IPS-NIHi7 (cell line): ENCODE data around the gene MLX.

Experiments
- DNase-seq: peaks from one replicate; pipeline ENCODE4 v3.0.0; 2012; ENCODE audit warnings: mixed read lengths; ENCODE audit errors: extremely low spot score

MLX gene, protein sequence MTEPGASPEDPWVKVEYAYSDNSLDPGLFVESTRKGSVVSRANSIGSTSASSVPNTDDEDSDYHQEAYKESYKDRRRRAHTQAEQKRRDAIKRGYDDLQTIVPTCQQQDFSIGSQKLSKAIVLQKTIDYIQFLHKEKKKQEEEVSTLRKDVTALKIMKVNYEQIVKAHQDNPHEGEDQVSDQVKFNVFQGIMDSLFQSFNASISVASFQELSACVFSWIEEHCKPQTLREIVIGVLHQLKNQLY

DNA sequence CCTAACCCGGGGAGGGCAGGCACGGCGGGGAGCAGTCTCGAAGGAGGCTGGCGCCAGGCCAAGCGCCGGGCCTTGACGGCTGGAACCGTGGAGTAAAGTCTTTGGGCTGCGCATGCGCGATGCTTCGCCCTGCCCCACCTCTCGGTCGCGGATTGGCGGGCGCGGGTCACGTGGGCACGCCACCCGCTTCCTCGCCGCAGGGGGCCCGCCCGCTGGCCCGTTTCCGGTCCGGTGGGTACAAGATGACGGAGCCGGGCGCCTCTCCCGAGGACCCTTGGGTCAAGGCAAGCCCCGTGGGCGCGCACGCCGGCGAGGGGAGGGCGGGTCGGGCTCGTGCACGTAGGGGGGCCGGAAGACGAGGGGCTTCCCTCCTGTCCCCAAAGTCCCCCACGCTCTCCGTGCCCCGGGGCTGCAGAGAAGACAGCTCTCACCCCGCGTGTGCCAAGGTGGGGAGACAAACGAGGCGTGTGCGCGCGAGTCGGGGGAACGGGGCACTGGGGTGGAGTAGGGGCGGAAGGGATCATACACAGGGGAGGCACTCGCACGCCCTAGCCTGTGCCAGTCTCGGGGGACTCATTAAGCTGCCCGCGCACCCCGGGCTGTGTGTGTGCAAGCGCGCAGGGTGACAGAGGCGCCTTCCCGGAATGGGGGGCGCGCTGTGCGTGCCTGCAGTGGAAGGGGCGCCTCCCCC is at the start of gene MLX:
Gene MLX, plus strand, starts transcription at position 218 of the 691 bp plus-strand sequence. Its CDS starts 25 bp downstream, at position 243.
- peak; percentile 100 for DNase-seq

DNA sequence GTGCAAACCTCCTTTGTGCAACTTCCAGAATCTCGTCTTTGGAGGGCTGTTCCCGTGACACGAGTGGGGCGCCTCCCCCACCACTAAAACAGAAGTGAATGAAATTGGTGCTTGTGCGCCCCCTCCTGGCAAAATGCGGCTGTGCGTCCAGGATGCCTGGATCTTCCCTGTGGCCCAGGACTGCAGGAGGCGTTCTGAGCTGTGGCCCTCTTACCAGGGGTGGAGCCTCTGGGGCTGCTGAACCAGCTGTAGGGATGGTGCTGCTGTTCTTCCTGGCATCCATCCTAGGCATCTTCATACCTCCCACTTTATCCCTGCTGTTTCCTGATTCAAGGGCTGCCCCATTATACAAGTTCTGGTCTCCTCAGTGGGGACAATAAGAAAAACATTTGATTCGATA is 49.4 kb upstream of the MLX start:
- DNase-seq = peak; percentile 97

- no peak for DNase-seq
Observed at GRCh38 chr17:42518046-42518754, 48.7 kb upstream of the MLX start.

DNA sequence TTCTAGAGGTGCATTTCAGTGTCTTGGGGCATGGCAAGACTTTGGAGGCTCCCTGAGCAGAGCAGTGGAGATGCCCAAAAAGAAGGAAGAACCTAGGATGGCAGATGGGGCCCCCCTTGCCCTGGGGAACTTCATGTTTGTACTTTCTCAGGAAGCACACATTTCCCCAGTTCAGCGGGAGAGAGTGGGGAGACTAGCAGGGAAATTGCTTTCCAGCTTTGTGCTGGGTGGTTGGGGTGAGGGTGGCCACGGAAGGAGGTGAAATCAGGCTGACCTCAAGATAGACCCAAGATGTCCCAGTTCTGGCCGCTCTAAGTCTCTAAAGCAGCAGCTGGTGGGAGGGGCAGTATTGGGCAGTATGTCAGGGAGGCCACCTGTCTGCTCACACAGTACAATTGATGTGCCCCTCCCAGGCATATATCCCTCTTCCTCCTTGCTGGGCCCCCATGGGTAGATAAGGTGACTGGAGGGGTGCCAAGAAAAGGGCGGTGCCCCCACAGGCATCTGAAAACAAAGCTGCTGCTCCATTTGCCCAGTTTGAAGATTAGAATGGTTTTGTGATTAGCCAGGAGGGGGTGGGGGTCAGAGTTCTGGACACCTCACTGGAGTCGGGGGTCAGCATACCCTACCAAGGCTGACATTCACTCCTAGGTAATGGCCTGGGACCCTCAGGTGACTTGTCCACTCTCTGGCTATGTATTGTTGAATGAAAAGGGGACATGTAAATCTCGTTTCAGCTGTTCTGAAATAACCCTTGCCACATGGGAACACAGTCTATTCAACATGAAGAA is 48.0 kb upstream of the MLX start:
- DNase-seq = no peak

GRCh38 chr17:42519546-42520491 is 47.1 kb upstream of the MLX start:
- peak; percentile 74 for DNase-seq

GRCh38 chr17:42520540-42520951 is 46.4 kb upstream of the MLX start:
- DNase-seq = no peak

- no peak for DNase-seq
Observed at GRCh38 chr17:42521036-42521435, 45.9 kb upstream of the MLX start.

DNA sequence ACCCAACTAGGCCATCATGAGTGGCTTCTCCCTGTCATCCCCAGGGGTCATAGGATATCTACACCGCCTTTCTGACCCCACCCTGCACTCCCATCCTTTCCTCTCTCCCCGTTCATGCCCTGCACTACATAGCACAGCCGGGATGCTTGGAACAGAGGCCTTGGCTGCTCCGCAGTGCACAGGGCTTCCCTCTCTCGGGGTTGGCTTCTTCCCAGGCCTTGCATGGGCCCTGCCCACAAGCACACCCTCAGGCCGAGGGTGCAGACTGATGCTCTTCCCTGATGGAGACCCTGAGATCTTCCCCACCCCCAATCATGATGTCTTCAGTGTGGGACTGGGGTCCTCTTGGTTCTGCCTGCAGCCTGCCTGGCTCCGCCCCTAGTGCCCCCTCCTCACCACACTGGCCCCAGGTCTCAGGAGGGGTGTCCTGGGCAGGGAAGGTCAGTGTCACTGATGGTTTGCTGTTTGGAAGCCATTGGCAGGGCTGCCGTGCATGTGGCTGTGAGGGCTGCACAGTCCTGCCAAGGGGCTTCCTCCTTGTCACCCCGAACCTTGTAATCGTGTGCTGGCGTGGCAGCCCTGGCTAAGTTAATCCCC is 45.1 kb upstream of the MLX start:
- no peak for DNase-seq

- no peak for DNase-seq
Observed at GRCh38 chr17:42522263-42522790, 44.6 kb upstream of the MLX start.

DNA sequence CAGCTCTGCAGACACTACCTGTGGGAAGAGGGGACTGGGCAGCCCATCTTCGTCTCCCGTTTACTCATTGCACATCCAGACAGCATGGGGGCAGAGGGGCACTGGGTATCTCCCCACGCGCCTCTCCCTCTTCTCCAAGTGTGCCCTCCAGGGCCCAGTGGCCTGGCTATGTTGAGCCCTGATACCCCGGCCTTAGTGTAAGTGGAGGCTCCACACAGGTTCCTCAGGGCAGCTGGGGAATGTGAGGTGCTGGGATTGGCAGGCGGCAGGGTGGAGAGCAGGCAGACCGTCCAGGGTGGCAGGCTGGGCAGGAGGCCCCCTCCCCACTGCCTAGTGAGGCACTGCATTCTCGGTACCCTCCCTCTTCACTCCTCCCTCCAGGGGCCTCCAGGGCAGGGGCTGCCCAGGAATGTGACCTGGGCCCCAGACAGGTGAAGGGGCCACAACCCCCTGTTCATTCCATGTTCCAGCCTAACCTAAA is 44.1 kb upstream of the MLX start:
- DNase-seq = no peak

- no peak for DNase-seq
Observed at GRCh38 chr17:42525221-42525620, 41.7 kb upstream of the MLX start.

DNA sequence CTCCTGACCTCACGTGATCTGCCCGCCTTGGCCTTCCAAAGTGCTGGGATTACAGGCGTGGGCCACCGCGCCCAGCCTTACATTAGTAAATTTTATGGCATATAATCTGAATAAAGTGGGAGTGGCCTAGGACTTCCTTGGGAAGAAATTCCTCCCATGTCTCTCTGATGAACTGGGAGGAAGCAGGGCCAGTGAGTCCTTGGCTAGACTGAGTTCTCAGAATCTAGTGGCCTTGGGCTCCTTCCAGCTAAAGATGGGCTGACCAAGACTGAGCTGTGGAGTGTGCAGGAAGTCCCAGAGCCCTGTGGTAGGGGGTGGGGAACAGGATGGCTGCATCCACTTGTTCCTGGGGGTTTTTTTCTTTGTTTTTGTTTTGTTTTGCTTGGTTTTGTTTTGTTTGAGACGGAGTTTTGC is 40.9 kb upstream of the MLX start:
- DNase-seq = no peak

GRCh38 chr17:42527932-42528331 is 39.0 kb upstream of the MLX start:
- no peak for DNase-seq

- no peak for DNase-seq
Observed at GRCh38 chr17:42529061-42529460, 37.8 kb upstream of the MLX start.

GRCh38 chr17:42530952-42531454 is 35.9 kb upstream of the MLX start:
- no peak for DNase-seq

- peak; percentile 59 for DNase-seq
Observed at GRCh38 chr17:42531455-42532354, 35.2 kb upstream of the MLX start.

DNA sequence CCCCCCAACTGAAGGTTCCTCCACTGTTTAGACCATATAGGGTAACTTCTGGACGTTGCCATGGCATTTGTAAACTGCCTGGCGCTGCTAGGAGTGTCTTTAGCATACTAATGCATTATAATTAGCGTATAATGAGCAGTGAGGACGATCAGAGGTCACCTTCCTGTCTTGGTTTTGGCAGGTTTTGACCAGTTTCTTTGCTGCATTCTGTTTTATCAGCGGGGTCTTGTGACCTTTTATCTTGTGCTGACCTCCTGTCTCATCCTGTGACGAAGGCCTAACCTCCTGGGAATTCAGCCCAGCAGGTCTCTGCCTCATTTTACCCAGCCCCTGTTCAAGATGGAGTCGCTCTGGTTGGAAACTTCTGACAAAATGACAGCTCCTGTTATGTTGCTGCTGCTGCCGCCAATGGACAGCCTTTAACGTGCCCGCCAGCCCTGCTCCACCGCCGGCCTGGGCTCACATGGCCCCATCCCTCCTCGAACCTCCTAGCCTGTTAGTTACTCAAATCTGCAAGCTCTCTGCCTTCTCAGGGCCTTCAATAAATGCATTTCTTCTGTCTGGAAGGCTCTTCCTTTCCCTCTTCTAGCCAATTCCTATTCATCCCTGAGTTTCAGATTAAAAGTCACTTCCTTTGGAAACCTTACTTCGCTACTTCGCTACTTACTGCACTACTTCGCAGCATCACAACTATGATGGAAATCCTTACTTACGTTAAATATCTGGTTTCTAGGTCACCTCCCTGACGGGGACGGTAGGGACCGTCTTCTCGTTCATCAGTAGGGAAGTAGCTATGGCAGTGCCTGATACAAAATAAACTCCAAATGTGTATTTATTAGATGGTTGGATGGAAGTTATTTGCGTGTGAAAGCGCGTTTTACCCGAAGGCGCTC is 31.5 kb upstream of the MLX start:
- no peak for DNase-seq

DNA sequence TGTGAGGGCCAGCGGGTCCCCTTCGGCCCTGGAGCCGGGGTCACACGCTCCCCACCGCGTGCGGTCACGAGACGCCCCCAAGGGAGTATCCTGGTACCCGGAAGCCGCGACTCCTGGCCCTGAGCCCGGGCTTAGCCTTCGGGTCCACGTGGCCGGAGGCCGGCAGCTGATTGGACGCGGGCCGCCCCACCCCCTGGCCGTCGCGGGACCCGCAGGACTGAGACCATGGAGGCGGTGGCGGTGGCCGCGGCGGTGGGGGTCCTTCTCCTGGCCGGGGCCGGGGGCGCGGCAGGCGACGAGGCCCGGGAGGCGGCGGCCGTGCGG is 30.9 kb upstream of the MLX start, which contains the start of gene NAGLU:
Gene NAGLU, plus strand, starts transcription at position 194 of the 324 bp plus-strand sequence. Its CDS starts 32 bp downstream, at position 226.
- peak; percentile 98 for DNase-seq
